Measurements from ENCODE around the gene SPDEF.
A peak's percentile ranks its signal among the peaks of the same experiment; 100 is the strongest.

SPDEF gene

GRCh38 chr6:34515473-34516387 is 40.4 kb downstream of the SPDEF start:
- H2BK15ac ChIP-seq (ENCODE audit: low read depth, poor library complexity, severe bottlenecking) = no peak overlapping the region
- no peaks in the 10 kb centered on the region for H3K9me3 ChIP-seq (ENCODE audit: control insufficient read depth, low read length)
- H3K9ac ChIP-seq (ENCODE audit: low read length) = no peak overlapping the region
- peaks cover 0 to 4% of the 10 kb centered on the region in 2 experiments for H3K36me3 ChIP-seq (ENCODE audit: control insufficient read depth in 1 of 2, insufficient read depth in 2 of 2, low read depth in 1 of 2, low read length in 2 of 2)
- H3K18ac ChIP-seq (ENCODE audit: low read depth in 1 of 2, low read length in 2 of 2) = no peak overlapping the region
- H3K4ac ChIP-seq (ENCODE audit: low read depth in 1 of 2, low read length in 2 of 2) = no peak overlapping the region
- DNase-seq = no peak
- peaks cover 70 to 75% of the 10 kb centered on the region in 2 experiments for H3K27me3 ChIP-seq (ENCODE audit: control insufficient read depth in 1 of 2, insufficient read depth in 1 of 2, low read length in 2 of 2)
- no peaks in the 10 kb centered on the region for H3K79me1 ChIP-seq (replicated peaks; ENCODE audit: low read length, poor library complexity, severe bottlenecking)
- 77% methylated on average over 12 of the region's 13 CpGs for WGBS
- no peak overlapping the region for H2BK12ac ChIP-seq (ENCODE audit: low read length in 2 of 2)
- no peak overlapping the region for H3K14ac ChIP-seq (ENCODE audit: low read length in 2 of 2)
- peaks cover 8% of the 10 kb centered on the region for H3K4me1 ChIP-seq (ENCODE audit: control insufficient read depth, insufficient read depth, low read depth, low read length)
- no peak overlapping the region for H3K4me2 ChIP-seq (ENCODE audit: low read length, poor library complexity, severe bottlenecking)
- no peak overlapping the region for H2AK5ac ChIP-seq (ENCODE audit: low read length, severe bottlenecking)
- no peak overlapping the region for H2BK5ac ChIP-seq (ENCODE audit: low read depth, low read length, poor library complexity, severe bottlenecking)
- no peak overlapping the region for H3K27ac ChIP-seq (ENCODE audit: low read length, poor library complexity, severe bottlenecking)
- no peak overlapping the region for H2BK120ac ChIP-seq (ENCODE audit: low read depth, low read length)
- H4K91ac ChIP-seq (ENCODE audit: low read length) = no peak overlapping the region
- no peak overlapping the region for H3K23ac ChIP-seq (ENCODE audit: low read length in 2 of 2)
- H4K8ac ChIP-seq (ENCODE audit: low read length) = no peak overlapping the region
- no peak overlapping the region for H2AFZ ChIP-seq (ENCODE audit: low read depth, low read length)
- H3K4me3 ChIP-seq (ENCODE audit: insufficient read depth in 1 of 2, low read depth in 1 of 2, low read length in 2 of 2) = no peak overlapping the region

DNA sequence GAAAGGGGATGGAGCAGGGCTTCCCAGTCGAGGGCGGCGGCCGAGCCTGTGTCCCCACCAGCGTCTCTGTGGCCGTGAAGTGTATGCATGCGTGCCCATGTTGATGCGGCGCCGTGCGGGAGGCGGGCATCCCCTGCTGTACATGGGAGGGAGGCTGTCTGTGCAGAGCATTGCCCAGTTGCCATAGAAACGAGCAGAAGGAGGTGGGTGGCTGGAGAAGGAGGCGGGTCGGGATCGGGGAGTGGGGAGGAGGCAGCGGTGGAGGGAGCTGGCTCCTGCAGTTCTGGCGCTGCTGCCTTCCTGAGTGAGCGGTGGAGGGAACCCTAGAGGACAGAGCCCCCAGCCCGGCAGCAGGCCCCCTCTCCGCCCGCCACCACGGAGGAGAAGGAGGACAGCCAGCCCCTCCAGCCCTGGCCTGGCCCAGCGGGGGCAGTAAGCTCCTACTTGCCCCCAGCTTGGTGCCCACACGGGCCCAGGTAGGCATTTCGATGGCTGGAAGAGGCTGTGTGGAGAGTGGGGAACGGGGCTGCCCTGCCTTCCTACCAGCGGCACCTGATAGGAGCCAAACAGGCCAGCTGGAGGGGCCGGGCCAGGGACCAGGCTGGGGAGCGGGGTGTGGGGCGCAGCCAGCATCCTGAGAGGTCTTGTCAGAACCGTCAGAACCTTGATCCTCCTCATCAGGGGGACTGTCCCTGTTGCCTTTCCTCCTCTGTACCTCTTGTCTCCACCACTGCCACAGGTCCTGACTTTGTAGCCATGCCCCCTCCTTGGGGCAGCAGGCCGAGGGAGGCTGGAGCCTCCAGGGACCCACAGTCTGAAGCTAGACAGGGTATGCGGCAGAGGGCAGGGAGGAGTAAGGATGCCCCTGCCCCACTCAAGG is 41.3 kb downstream of the SPDEF start:
- no peak overlapping the region for H2BK120ac ChIP-seq (ENCODE audit: low read depth, low read length)
- no peak overlapping the region for H2BK5ac ChIP-seq (ENCODE audit: low read depth, low read length, poor library complexity, severe bottlenecking)
- no peak overlapping the region for H4K8ac ChIP-seq (ENCODE audit: low read length)
- no peak overlapping the region for H4K91ac ChIP-seq (ENCODE audit: low read length)
- no peak overlapping the region for H3K9ac ChIP-seq (ENCODE audit: low read length)
- no peak overlapping the region for H2BK15ac ChIP-seq (ENCODE audit: low read depth, poor library complexity, severe bottlenecking)
- no peak overlapping the region for H3K27ac ChIP-seq (ENCODE audit: low read length, poor library complexity, severe bottlenecking)
- H3K4ac ChIP-seq (ENCODE audit: low read depth in 1 of 2, low read length in 2 of 2) = no peak overlapping the region
- peak overlapping the region; percentile 47 for H2AFZ ChIP-seq (ENCODE audit: low read depth, low read length)
- H3K9me3 ChIP-seq (ENCODE audit: control insufficient read depth, low read length) = no peaks in the 10 kb centered on the region
- peak; percentile 75 for DNase-seq
- peak overlapping the region in 1 of 2 experiments; percentile 73 for H3K14ac ChIP-seq (ENCODE audit: low read length in 2 of 2)
- H3K23ac ChIP-seq (ENCODE audit: low read length in 2 of 2) = peak overlapping the region in 1 of 2 experiments; percentile 23
- 14% methylated on average over 32 of the region's 34 CpGs for WGBS
- H3K4me2 ChIP-seq (ENCODE audit: low read length, poor library complexity, severe bottlenecking) = peak overlapping the region; percentile 26
- H3K18ac ChIP-seq (ENCODE audit: low read depth in 1 of 2, low read length in 2 of 2) = peak overlapping the region in 1 of 2 experiments; percentile 22
- peak overlapping the region in 1 of 2 experiments; percentile 26 for H3K4me3 ChIP-seq (ENCODE audit: insufficient read depth in 1 of 2, low read depth in 1 of 2, low read length in 2 of 2)
- peaks cover 0 to 4% of the 10 kb centered on the region in 2 experiments for H3K36me3 ChIP-seq (ENCODE audit: control insufficient read depth in 1 of 2, insufficient read depth in 2 of 2, low read depth in 1 of 2, low read length in 2 of 2)
- no peak overlapping the region for H2BK12ac ChIP-seq (ENCODE audit: low read length in 2 of 2)
- peaks cover 66 to 70% of the 10 kb centered on the region in 2 experiments for H3K27me3 ChIP-seq (ENCODE audit: control insufficient read depth in 1 of 2, insufficient read depth in 1 of 2, low read length in 2 of 2)
- H2AK5ac ChIP-seq (ENCODE audit: low read length, severe bottlenecking) = no peak overlapping the region
- peaks cover 8% of the 10 kb centered on the region for H3K4me1 ChIP-seq (ENCODE audit: control insufficient read depth, insufficient read depth, low read depth, low read length)
- no peaks in the 10 kb centered on the region for H3K79me1 ChIP-seq (replicated peaks; ENCODE audit: low read length, poor library complexity, severe bottlenecking)

- Histone ChIP-seq H2AK5ac (ENCODE audit: low read length, severe bottlenecking) (no peak overlapping the region), H3K9me3 (ENCODE audit: control insufficient read depth, low read length) (no peaks in the 10 kb centered on the region), H3K4me1 (ENCODE audit: control insufficient read depth, insufficient read depth, low read depth, low read length) (peaks cover 8% of the 10 kb centered on the region), H3K23ac (ENCODE audit: low read length in 2 of 2) (no peak overlapping the region), H3K27me3 (ENCODE audit: control insufficient read depth in 1 of 2, insufficient read depth in 1 of 2, low read length in 2 of 2) (peaks cover 63 to 70% of the 10 kb centered on the region in 2 experiments), H2BK120ac (ENCODE audit: low read depth, low read length) (no peak overlapping the region), H4K91ac (ENCODE audit: low read length) (no peak overlapping the region), H2AFZ (ENCODE audit: low read depth, low read length) (no peak overlapping the region), H3K36me3 (ENCODE audit: control insufficient read depth in 1 of 2, insufficient read depth in 2 of 2, low read depth in 1 of 2, low read length in 2 of 2) (peaks cover 0 to 4% of the 10 kb centered on the region in 2 experiments), H3K18ac (ENCODE audit: low read depth in 1 of 2, low read length in 2 of 2) (no peak overlapping the region), H4K8ac (ENCODE audit: low read length) (no peak overlapping the region), H3K14ac (ENCODE audit: low read length in 2 of 2) (no peak overlapping the region), H3K79me1 (replicated peaks; ENCODE audit: low read length, poor library complexity, severe bottlenecking) (no peaks in the 10 kb centered on the region), H3K4me3 (ENCODE audit: insufficient read depth in 1 of 2, low read depth in 1 of 2, low read length in 2 of 2) (no peak overlapping the region), H3K4me2 (ENCODE audit: low read length, poor library complexity, severe bottlenecking) (no peak overlapping the region), H2BK5ac (ENCODE audit: low read depth, low read length, poor library complexity, severe bottlenecking) (no peak overlapping the region), H3K27ac (ENCODE audit: low read length, poor library complexity, severe bottlenecking) (no peak overlapping the region), H2BK12ac (ENCODE audit: low read length in 2 of 2) (no peak overlapping the region), H3K9ac (ENCODE audit: low read length) (no peak overlapping the region), H2BK15ac (ENCODE audit: low read depth, poor library complexity, severe bottlenecking) (no peak overlapping the region), H3K4ac (ENCODE audit: low read depth in 1 of 2, low read length in 2 of 2) (no peak overlapping the region)
- 82% methylated on average over 7 of the region's 8 CpGs for WGBS
- DNase-seq = no peak
Measured at GRCh38 chr6:34514112-34514511, 42.0 kb downstream of the SPDEF start.

- H2AK5ac ChIP-seq (ENCODE audit: low read length, severe bottlenecking) = no peak overlapping the region
- H3K4me1 ChIP-seq (ENCODE audit: control insufficient read depth, insufficient read depth, low read depth, low read length) = peaks cover 8% of the 10 kb centered on the region
- H3K9ac ChIP-seq (ENCODE audit: low read length) = no peak overlapping the region
- no peak overlapping the region for H2BK5ac ChIP-seq (ENCODE audit: low read depth, low read length, poor library complexity, severe bottlenecking)
- DNase-seq = no peak
- no peak overlapping the region for H3K4me2 ChIP-seq (ENCODE audit: low read length, poor library complexity, severe bottlenecking)
- H3K4ac ChIP-seq (ENCODE audit: low read depth in 1 of 2, low read length in 2 of 2) = no peak overlapping the region
- H3K18ac ChIP-seq (ENCODE audit: low read depth in 1 of 2, low read length in 2 of 2) = no peak overlapping the region
- no peaks in the 10 kb centered on the region for H3K79me1 ChIP-seq (replicated peaks; ENCODE audit: low read length, poor library complexity, severe bottlenecking)
- no peak overlapping the region for H2BK12ac ChIP-seq (ENCODE audit: low read length in 2 of 2)
- no peak overlapping the region for H2AFZ ChIP-seq (ENCODE audit: low read depth, low read length)
- H3K23ac ChIP-seq (ENCODE audit: low read length in 2 of 2) = no peak overlapping the region
- no peak overlapping the region for H2BK120ac ChIP-seq (ENCODE audit: low read depth, low read length)
- H3K27ac ChIP-seq (ENCODE audit: low read length, poor library complexity, severe bottlenecking) = no peak overlapping the region
- H3K27me3 ChIP-seq (ENCODE audit: control insufficient read depth in 1 of 2, insufficient read depth in 1 of 2, low read length in 2 of 2) = peaks cover 60 to 67% of the 10 kb centered on the region in 2 experiments
- H3K14ac ChIP-seq (ENCODE audit: low read length in 2 of 2) = no peak overlapping the region
- no peak overlapping the region for H4K91ac ChIP-seq (ENCODE audit: low read length)
- no peaks in the 10 kb centered on the region for H3K9me3 ChIP-seq (ENCODE audit: control insufficient read depth, low read length)
- H4K8ac ChIP-seq (ENCODE audit: low read length) = no peak overlapping the region
- H2BK15ac ChIP-seq (ENCODE audit: low read depth, poor library complexity, severe bottlenecking) = no peak overlapping the region
- no peak overlapping the region for H3K4me3 ChIP-seq (ENCODE audit: insufficient read depth in 1 of 2, low read depth in 1 of 2, low read length in 2 of 2)
- WGBS = 81% methylated on average over 3 of the region's 4 CpGs
- peaks cover 0 to 4% of the 10 kb centered on the region in 2 experiments for H3K36me3 ChIP-seq (ENCODE audit: control insufficient read depth in 1 of 2, insufficient read depth in 2 of 2, low read depth in 1 of 2, low read length in 2 of 2)
Measured at GRCh38 chr6:34513646-34514045, 42.5 kb downstream of the SPDEF start.
